ENCODE data around the gene NEK4. TPM values are rescaled to one million over a fixed set of nuclear protein-coding genes. Genes with fewer than 3 reads are reported as not detected.
A peak's percentile ranks its signal among the peaks of the same experiment; 100 is the strongest.

The NEK4 gene
- total and polyA plus RNA-seq, 2 of the 13 experiments (the other 11 are each of a cell fraction or from before 2014, with no cell fraction given), result 16.5 to 38.0 TPM

DNA sequence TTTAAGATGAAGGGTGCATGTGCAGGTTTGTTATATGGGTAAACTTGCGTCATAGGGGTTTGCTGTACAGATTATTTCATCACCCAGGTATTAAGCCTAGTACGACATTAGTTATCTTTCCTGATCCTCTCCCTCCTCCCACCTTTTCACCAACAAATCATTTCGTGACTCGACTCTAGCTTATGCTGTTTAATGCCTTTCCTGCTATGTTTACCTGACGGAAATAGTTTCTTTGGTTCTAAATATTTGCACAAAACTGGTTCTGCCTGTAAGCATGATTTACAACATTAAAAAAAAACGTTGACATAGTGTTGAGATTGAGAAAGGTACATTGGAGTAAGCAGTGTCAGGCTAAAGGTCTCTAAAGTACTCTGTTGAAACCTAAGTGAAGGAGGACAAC, 82.5 kb downstream of the NEK4 start:
- H3K36me3 ChIP-seq (replicated peaks in 1 of 2; ENCODE audit: control insufficient read depth in 1 of 2, insufficient read depth in 2 of 2, low read length in 2 of 2), result peaks cover 24 to 61% of the 10 kb centered on the region in 2 experiments
- 74% methylated on average over 6 of the region's 6 CpGs for WGBS (ENCODE audit: low lambda C conversion rate)
- TF ChIP-seq RBFOX2 (IDR thresholded peaks at IDR 0.05; ENCODE audit: low read depth, low read length) (peak; percentile 38; the same call in 1 of the 2 replicates), ZNF230 (CRISPR knock-in tag; IDR thresholded peaks at IDR 0.05) (no peak), CEBPB (IDR thresholded peaks at IDR 0.05; ENCODE audit: borderline replicate concordance, low read depth, low read length) (peak; percentile 31; the same call in 1 of the 2 replicates), ZNF251 (CRISPR knock-in tag; IDR thresholded peaks at IDR 0.05) (no peak), POLR2G (IDR thresholded peaks at IDR 0.05; ENCODE audit: low read depth, low read length) (0 out of 2 replicates have a peak, but pooled peaks have one; percentile 34), ZBTB49 (CRISPR knock-in tag; IDR thresholded peaks at IDR 0.05; ENCODE audit: borderline replicate concordance) (no peak), KDM5A (IDR thresholded peaks at IDR 0.05; ENCODE audit: borderline replicate concordance, low read length) (no peak)
- TF ChIP-seq, protein P1, sequence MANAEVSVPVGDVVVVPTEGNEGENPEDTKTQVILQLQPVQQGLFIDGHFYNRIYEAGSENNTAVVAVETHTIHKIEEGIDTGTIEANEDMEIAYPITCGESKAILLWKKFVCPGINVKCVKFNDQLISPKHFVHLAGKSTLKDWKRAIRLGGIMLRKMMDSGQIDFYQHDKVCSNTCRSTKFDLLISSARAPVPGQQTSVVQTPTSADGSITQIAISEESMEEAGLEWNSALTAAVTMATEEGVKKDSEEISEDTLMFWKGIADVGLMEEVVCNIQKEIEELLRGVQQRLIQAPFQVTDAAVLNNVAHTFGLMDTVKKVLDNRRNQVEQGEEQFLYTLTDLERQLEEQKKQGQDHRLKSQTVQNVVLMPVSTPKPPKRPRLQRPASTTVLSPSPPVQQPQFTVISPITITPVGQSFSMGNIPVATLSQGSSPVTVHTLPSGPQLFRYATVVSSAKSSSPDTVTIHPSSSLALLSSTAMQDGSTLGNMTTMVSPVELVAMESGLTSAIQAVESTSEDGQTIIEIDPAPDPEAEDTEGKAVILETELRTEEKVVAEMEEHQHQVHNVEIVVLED (CRISPR knock-in tag; IDR thresholded peaks at IDR 0.05; ENCODE audit: borderline replicate concordance), result no peak
- POLR2A ChIA-PET, result interaction anchor here (1.4 to 12.6 kb wide), 3 partner anchors 8 to 17 kb away, joined by 3 to 118 read pairs (median 18); partner anchors contain the start of genes GLT8D1 and SPCS1
- H3K79me2 ChIP-seq (ENCODE audit: insufficient read depth, low read length), result peaks cover 62% of the 10 kb centered on the region
- DNase-seq (ENCODE audit: low spot score), result no peak
- intact Hi-C loops (cut with micrococcal nuclease; ENCODE audit: unreplicated experiment), result no loop called here
- H3K27ac ChIP-seq (ENCODE audit: extremely low read length, insufficient read depth, low read length), result no peak overlapping the region
- H3K9ac ChIP-seq (ENCODE audit: insufficient read depth, low read depth, low read length), result no peak overlapping the region
- BruUV-seq (replicated peaks), result no TSS peak
- no peaks in the 10 kb centered on the region; a peak in 1 of 5 replicates for H3K27me3 ChIP-seq (ENCODE audit: control insufficient read depth in 1 of 2, insufficient read depth in 2 of 2, low read length in 2 of 2)
- FAIRE-seq, result no peak
- no peak for ATAC-seq
- H2AFZ ChIP-seq (ENCODE audit: low read length), result no peak overlapping the region
- H3K4me1 ChIP-seq (ENCODE audit: insufficient read depth, low read length), result peaks cover 73% of the 10 kb centered on the region
- in situ Hi-C loops (cut with HindIII; ENCODE audit: extremely low pct_ligation_motif_present, low pct_unique_long_range_greater_than_20kb), result loop anchor here (10.0 kb wide), 1 partner anchor 233 kb away; the partner anchor contains the start of genes NISCH and TNNC1
- peaks cover 16% of the 10 kb centered on the region for H4K20me1 ChIP-seq (ENCODE audit: insufficient read depth, low read length)
- H3K4me2 ChIP-seq (ENCODE audit: low read depth, low read length), result peak overlapping the region; percentile 94
- H3K4me3 ChIP-seq (replicated peaks in 1 of 3; ENCODE audit: insufficient read depth in 1 of 3, low read depth in 2 of 3, low read length in 3 of 3), result no peak overlapping the region; a peak in 1 of 6 replicates
- CTCF ChIA-PET (ENCODE audit: low intra/inter-chr PET ratio, low total read pairs), result no interaction called here
- no peaks in the 10 kb centered on the region for H3K9me3 ChIP-seq (ENCODE audit: low read length)

Data from HepG2 (cell line).